Osteocyte (in vitro differentiated cells): ENCODE measurements around the gene CBFB. TPM values are rescaled to one million over a fixed set of nuclear protein-coding genes. Genes with fewer than 3 reads are reported as not detected.

ENCODE experiments used
- DNase-seq: peaks from one replicate; pipeline ENCODE4 v3.0.0; 2021; ENCODE audit warnings: mixed read lengths; ENCODE audit not compliant: unreplicated experiment; ENCODE audit errors: extremely low spot score
- H3K27ac Mint-ChIP-seq: one replicate; pipeline ENCODE4 v1.8.0; 2021; ENCODE audit warnings: mild to moderate bottlenecking, mixed read lengths; ENCODE audit not compliant: unreplicated experiment
- H3K27me3 Mint-ChIP-seq: one replicate; pipeline ENCODE4 v1.8.0; 2021; ENCODE audit warnings: mixed read lengths; ENCODE audit not compliant: unreplicated experiment
- H3K36me3 Mint-ChIP-seq: one replicate; pipeline ENCODE4 v1.8.0; 2021; ENCODE audit warnings: mixed read lengths; ENCODE audit not compliant: unreplicated experiment
- H3K4me1 Mint-ChIP-seq: one replicate; pipeline ENCODE4 v1.8.0; 2021; ENCODE audit warnings: mixed read lengths; ENCODE audit not compliant: unreplicated experiment
- H3K4me3 Mint-ChIP-seq: one replicate; pipeline ENCODE4 v1.8.0; 2021; ENCODE audit warnings: mild to moderate bottlenecking, moderate library complexity, mixed read lengths; ENCODE audit not compliant: unreplicated experiment
- H3K9me3 Mint-ChIP-seq: one replicate; pipeline ENCODE4 v1.8.0; 2021; ENCODE audit warnings: mixed read lengths; ENCODE audit not compliant: unreplicated experiment
- CTCF ChIP-seq: fragments of 200-600 bp; sonication (generic); IDR thresholded peaks from 2 replicates; pipeline ENCODE4 v1.5.0; 2021; ENCODE audit warnings: antibody characterized with exemption, mild to moderate bottlenecking, moderate library complexity
- total RNA-seq: library from RNA; stranded (reverse); gene quantifications from 2 replicates; pipeline ENCODE4 v1.2.1, GENCODE V29; 2021

CBFB gene
- total RNA-seq, 1 donor from 2014 or later = 75.2 TPM

- peaks cover 2% of the 10 kb centered on the region for H3K27me3 Mint-ChIP-seq
- TF ChIP-seq CTCF = no peak
- H3K36me3 Mint-ChIP-seq = no peaks in the 10 kb centered on the region
- no peak for DNase-seq
- no peak overlapping the region for H3K4me3 Mint-ChIP-seq
- peaks cover 5% of the 10 kb centered on the region for H3K4me1 Mint-ChIP-seq
- H3K27ac Mint-ChIP-seq = no peak overlapping the region
- H3K9me3 Mint-ChIP-seq = no peaks in the 10 kb centered on the region
Observed at GRCh38 chr16:67001726-67002125, 27.2 kb upstream of the CBFB start.

GRCh38 chr16:67006930-67007658 is 21.9 kb upstream of the CBFB start:
- H3K27me3 Mint-ChIP-seq = no peaks in the 10 kb centered on the region

GRCh38 chr16:67009158-67009557 is 19.8 kb upstream of the CBFB start:
- Mint-ChIP-seq H3K36me3 (no peaks in the 10 kb centered on the region), H3K4me3 (no peak overlapping the region), H3K9me3 (no peaks in the 10 kb centered on the region), H3K27ac (no peak overlapping the region), H3K4me1 (peaks cover 3% of the 10 kb centered on the region), H3K27me3 (no peaks in the 10 kb centered on the region)
- no peak for DNase-seq
- TF ChIP-seq CTCF = no peak

More at GRCh38 chr16:67006930-67007658, 21.9 kb upstream of the CBFB start:
- H3K4me3 Mint-ChIP-seq = no peak overlapping the region
- H3K9me3 Mint-ChIP-seq = no peaks in the 10 kb centered on the region
- no peak overlapping the region for H3K27ac Mint-ChIP-seq
- no peak for TF ChIP-seq CTCF
- no peak for DNase-seq
- no peaks in the 10 kb centered on the region for H3K4me1 Mint-ChIP-seq
- no peaks in the 10 kb centered on the region for H3K36me3 Mint-ChIP-seq

DNA sequence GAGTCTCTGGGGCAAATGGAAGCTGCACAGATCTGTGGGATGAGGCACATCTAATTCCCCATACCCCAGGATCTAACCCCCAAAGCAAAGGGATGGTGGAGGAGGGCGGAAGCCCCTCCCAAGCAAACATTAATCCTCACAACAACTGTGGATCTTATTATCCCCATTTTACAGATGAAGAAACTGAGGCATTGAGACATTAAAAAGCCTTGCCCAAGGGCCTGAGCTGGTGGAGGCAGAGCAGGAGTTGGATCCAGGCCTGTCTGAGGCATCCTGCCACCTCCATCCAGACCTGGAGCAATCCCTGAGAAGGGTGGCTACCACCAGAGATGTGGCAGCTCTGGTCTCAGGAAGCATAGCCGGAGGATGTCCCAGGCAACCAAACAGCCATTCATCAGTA is 17.7 kb upstream of the CBFB start:
- H3K27ac Mint-ChIP-seq = no peak overlapping the region
- DNase-seq = no peak
- no peaks in the 10 kb centered on the region for H3K36me3 Mint-ChIP-seq
- H3K9me3 Mint-ChIP-seq = no peaks in the 10 kb centered on the region
- H3K4me3 Mint-ChIP-seq = no peak overlapping the region
- no peak for TF ChIP-seq CTCF
- H3K4me1 Mint-ChIP-seq = peaks cover 5% of the 10 kb centered on the region
- no peaks in the 10 kb centered on the region for H3K27me3 Mint-ChIP-seq

- Mint-ChIP-seq H3K4me1 (peaks cover 5% of the 10 kb centered on the region), H3K4me3 (peak overlapping the region; percentile 44), H3K9me3 (no peaks in the 10 kb centered on the region), H3K36me3 (no peaks in the 10 kb centered on the region), H3K27me3 (no peaks in the 10 kb centered on the region), H3K27ac (no peak overlapping the region)
- no peak for TF ChIP-seq CTCF
- no peak for DNase-seq
Observed at GRCh38 chr16:67013233-67013822, 15.6 kb upstream of the CBFB start.
